Daoy (cell line): ENCODE results near the gene UNC93B1. TPM values are rescaled to one million over a fixed set of nuclear protein-coding genes. Genes with fewer than 3 reads are reported as not detected.

Source experiments
- DNase-seq: peaks from one replicate; pipeline ENCODE4 v3.0.0-alpha.2; 2015; ENCODE audit warnings: low read depth
- total RNA-seq: library from RNA; depleted of rRNA; stranded (reverse); fragments of >200 nt; shearing (Covaris generic); gene quantifications from 2 replicates; pipeline ENCODE4 v1.2.3, GENCODE V29; 2014

Gene UNC93B1
- total RNA-seq, 1 experiment from 2014 or later: 11.7 TPM

DNA sequence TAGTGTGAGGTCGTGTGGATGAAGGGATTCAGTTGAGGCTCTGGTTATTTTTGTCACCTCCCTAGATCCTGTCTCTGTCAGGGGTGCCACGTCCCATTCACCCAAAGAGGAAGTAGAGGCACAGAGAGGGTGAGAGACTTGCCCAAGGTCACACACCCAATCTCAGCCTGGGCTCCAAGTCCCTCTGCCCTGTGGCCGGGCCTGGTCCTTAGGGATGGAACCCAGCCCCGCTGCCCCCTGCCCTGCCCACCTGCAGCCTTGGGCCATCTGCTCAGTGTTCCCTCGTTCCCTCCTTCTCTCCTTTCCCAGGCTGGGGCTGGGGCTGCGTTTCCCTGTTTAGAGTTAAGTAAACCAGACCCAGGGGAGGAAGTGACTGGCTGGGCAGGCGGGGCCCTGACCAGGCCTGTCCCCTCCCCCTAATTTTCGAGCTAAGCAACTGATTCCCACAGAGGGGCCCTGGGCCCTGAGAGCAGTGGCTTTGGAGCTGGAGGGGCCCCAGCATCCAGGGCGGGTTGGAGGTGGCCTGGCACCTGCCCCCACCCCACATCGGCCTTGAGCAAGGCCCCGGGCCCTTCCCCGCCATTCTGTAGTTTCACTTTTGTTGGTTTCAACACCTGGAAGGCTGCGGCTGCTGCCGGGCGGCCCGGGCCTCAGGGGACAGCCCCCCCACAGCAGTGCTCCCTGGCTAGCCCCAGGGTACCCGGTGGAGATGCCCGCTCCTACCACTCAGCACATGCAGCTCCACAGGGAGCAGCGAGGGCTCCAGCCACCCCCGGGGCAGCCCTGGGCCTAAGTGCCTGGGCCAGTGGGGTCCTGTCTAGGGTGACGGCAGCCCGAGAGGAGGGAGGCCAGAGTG, 36.4 kb upstream of the UNC93B1 start:
- peak; percentile 78 for DNase-seq

- DNase-seq: no peak
Observed at GRCh38 chr11:68039526-68040086, 35.7 kb upstream of the UNC93B1 start.

DNA sequence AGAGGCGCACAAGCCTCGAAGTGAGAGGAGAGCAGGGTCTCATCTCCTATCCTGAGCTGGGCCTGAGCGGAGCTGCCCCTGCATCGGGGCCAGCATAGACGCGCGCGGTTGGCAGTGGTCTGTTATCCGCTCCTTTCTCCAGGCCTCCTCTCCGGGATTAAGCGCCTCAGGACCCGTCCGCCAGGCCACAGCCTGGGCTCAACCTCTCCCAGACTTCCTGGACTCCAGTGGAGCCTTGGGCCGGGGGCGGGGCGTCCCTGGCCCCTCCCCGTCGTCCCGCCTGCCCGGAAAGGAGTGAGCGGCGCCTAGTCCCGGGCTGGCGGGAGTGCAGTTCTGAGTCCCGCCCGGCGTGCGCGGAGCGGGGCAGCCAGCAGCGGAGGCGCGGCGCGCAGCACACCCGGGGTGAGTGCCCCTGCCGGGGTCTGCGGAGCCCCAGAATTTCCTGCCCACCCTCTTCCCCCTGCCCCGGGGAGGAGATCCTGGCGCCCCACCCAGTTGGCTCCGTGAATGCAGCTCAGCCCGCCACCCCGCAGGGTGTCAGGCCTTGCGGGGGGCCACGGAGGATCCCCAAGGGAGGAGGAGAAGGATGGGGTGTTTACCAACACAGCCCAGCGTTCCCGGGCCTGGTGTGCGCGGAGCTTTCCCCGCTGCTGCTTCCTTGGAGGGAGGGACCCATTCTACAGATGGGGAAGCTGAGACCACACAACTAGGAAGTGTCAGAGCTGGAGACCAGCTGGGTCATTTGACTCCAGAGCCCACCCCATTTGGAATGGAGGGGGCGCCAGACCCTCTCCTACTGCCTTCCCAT, 35.0 kb upstream of the UNC93B1 start, which contains the start of gene TCIRG1:
TSS of gene TCIRG1 (plus strand) at position 308 of the 808 bp plus-strand sequence. CDS start 2,247 bp downstream, outside the sequence.
- peak; percentile 86 for DNase-seq

GRCh38 chr11:68038226-68038717, 34.4 kb upstream of the UNC93B1 start:
- no peak for DNase-seq

GRCh38 chr11:68037411-68038225, 33.7 kb upstream of the UNC93B1 start:
- DNase-seq: no peak

DNA sequence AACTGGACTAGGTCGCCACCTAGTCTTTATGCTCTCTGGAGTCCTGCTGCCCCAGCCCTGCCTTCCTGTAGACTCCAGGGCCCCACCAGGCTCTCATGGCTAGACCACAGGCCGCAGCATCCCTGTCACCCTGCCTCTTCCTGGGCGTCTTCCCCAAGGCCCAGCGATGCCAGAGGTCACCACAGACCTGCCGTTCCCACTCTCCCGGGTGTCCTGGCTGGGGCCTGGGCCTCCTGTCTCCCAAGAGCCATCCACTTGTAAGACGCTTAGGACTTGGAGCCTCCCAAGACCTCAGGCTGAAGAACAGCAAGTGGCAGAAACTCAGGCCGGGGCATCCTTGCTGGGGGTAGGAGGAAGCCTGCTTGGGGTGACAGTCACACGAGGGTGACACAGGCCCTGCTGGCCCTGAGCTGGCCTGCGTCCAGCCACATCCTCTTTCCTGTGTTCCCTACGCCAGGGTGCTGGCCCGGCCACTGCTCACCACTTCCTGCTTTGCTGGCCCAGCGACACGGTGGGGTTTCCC, 32.9 kb upstream of the UNC93B1 start:
- no peak for DNase-seq

GRCh38 chr11:68036141-68036716, 32.3 kb upstream of the UNC93B1 start:
- no peak for DNase-seq

- no peak for DNase-seq
Observed at GRCh38 chr11:68035266-68035876, 31.5 kb upstream of the UNC93B1 start.

DNA sequence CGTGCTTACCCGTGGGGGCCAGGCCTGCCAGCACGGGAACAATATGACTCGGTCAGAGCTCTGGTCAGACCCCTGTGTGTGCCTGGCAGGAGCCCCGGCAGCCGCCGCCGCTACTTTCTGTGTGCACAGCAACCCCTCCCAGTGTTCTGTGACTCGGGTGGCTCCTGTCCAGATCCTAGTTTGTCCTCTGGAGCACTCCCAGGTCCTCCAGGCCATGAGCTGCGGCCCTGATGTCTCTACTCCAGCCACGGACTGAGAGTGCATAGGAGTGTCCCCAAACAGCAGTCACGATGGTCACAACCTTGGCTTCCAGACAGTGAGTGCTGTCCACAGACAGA, 29.8 kb upstream of the UNC93B1 start:
- no peak for DNase-seq

DNA sequence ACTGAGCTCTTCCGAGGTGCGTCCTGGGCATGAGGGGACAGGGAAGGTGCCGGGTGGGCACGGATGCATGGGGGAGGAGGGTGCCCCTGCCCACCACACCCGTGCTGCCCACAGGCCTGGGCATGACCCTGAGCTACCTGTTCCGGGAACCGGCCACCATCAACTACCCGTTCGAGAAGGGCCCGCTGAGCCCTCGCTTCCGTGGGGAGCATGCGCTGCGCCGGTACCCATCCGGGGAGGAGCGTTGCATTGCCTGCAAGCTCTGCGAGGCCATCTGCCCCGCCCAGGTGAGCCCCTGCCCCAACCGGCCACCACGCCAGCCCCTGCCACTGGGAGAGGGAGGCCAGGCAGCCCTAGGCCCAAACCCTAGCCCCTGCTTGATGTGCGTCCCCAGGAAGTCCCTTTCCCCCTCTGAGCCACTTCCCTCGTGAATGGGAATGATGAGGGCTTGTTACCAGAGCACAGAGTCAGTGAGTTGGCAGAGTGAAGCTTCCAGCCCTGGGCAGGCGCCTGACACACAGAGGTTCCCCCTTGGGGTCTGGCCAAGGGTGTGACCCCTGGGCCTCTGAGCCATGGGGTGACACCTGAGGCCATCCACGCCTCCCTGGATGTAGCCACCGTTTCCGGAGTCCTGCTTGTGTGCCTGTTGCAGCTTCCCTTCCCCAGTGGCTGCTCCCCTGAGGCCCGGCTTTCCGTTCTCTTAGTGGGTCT, 29.3 kb upstream of the UNC93B1 start:
- no peak for DNase-seq

DNA sequence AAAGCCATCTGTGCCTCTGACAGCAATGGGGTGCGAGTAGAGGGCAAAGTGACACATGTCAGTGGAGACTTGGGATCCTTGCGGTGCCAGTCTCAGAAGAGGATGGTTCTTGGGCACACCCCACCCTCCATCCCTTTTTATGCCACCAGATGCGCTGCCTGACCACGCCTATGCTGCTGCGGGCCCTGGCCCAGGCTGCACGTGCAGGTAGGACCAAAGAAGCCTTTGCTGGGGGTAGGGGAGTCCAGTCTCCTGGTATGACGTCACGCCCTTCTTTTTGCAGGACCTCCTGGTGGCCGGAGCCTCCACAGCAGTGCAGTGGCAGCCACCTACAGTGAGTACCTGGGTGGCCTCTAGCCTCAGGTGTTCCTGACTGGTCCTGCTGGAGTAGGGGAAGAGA, 28.1 kb upstream of the UNC93B1 start:
- DNase-seq: no peak

DNA sequence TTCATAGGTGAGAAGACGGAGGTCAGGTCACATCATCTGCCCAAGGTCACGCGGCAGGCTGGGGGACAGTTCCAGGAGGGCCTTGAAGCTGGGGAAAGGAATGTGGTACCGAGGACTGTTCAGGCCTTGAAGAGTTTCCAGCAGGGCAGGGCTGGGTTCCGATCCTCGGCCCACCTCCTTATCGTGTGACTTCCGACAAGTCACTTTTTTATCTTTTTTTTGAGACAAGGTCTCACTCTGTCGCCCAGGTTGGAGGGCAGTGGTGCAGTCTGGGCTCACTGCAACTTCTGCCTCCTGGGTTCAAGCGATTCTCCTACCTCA, 27.2 kb upstream of the UNC93B1 start:
- no peak for DNase-seq

DNA sequence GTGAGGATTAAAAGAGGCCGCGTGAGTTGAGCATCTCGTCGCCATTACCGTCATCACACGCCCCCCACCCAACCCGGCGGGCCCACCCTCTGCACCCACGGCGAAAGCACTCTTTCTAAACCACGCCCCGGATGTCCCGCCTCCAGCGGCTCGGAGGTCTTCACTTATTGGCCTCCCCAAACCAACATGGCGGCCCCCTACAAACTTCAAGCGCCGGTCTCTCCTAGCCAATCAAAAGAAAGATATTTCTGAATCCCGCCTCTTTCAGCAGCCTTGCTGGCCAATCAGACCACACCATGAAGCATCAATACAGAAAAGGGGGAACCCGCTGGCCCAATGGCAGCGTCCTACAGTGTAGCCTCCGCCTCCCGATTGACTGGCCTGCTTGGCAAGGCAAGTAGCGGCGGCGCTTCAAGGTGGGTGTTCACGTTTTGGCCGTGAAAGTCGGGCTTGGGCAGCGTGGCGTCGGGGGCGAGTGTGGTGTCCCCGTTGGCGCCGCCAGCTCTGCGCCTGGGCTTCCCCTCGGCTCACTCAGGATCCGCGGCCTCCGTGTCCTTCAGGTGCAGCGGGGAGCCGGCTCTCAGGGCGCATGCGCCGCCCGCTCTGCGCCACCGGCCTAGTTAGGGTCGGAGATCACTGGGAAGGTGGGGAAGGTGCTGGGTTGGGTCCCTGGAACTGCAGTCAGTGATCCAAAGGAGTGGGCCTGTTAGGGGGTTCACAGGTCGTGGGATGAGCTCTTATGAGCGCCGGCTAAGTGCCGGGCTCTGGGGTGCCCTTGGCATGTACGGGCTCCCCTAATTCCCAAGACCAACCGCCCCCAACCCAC, 26.6 kb upstream of the UNC93B1 start, which contains the start of gene NDUFS8:
TSS of gene NDUFS8 (plus strand) at position 364 of the 826 bp plus-strand sequence. CDS start 1,471 bp downstream, outside the sequence.
- peak; percentile 96 for DNase-seq

DNA sequence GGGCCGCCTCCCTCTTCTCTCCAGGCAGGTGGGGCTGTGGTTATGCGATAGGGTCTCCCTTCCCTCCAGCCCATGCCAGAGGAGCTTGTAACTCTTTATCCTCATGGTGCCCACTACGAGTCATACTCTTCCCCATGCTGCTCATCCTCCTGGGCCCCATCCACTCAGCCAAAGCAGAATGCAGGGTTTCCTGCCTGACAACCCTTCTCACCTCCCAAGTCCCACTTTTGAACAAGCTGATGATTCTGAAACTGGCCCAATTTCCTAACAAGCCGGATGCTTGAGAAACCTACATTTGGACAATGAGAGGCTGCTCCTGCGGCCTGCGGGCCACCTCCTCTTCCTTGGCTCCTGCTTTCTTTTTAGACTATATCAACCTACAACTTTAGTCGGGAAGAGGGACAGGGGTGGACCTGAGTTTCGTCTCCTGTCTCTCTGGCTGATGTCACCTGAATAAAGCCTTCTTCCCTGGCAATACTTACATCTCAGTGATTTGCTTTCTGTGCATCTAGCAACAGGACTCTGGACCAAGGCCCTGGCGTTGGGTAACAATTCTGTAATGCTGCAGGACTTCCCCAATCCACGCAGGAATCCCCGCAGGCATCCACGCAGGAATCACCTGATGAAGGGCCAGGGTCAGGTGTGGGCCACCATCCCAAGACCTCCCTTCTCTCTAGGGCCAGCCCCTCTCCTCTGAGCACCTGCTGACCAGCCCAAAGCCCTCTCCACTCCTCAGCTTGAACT, 25.1 kb upstream of the UNC93B1 start:
- peak; percentile 64 for DNase-seq

DNA sequence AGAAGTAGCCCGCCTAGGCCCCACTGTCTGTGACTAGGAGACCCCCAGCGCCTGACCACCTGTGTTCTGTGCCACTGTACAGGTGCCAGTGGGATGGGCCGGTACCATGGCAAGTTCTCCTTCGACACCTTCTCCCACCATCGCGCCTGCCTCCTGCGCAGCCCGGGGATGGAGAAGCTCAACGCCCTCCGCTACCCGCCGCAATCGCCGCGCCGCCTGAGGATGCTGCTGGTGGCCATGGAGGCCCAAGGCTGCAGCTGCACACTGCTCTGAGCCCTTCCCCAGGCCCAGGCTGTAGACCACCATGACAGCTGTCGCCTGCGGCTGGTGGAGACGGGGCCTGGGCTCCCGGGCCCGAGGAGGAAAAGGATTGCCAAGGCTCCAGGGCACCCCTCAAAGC, 23.8 kb upstream of the UNC93B1 start:
- no peak for DNase-seq

DNA sequence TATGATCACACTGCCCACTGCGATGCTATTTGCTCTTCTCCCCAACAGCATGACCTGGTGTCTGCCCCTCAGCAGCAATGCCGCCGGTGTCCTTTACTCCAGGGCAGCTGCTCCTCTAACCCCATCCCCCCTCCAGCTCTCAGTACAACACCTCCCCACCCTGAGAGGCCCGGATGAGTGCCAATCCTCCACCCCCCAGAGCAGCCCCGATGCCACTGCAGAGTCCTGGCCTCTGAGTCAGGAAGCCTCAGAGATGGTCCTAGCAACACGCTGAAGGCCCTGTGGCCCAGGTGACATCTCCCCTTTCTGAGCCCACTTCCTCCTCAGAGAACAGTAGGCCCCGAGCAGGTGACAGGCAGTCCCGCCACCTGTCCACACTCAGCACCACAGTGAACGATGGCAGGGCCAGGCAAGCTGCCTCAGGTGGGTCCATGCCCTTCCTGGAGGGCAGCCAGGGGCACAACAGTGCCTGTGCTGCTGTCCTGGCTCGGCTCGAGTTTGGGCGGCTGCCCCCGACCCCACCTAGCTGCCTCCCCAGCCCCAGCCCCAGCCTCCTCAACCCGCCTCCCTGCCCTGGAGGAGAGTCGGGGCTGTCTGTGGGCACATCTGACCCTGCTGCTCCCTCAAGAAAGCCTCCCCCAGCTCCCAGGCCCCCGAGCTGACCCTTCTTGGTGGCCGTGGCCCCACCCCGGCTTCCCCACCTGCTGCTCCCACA, 22.7 kb upstream of the UNC93B1 start:
- no peak for DNase-seq

DNA sequence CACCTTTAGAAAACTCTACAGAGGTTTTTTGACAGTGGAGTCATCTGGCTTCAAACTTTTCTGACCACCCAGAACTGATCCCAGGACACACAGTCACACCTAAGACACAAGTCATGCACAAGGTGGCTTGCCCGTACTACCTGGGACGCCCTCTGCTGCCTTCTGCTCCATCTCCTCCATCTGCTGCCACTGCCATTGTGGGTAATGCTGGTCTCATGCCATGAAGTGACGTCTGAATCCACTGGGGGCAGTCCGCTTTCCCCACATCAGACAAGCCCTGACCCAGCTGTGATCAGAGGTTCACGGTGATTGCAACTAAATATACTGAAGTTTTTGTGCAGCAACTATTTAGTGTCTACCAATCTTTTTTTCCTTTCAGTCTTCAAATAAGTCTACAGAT, 21.1 kb upstream of the UNC93B1 start:
- no peak for DNase-seq

GRCh38 chr11:68024508-68024907, 20.6 kb upstream of the UNC93B1 start:
- DNase-seq: no peak
